Mesodermal cell (in vitro differentiated cells): ENCODE results near the gene STRAP.

Experiments used
- H3K27ac ChIP-seq: 2 replicates; pipeline ENCODE4 v1.7.0; 2013; ENCODE audit warnings: mild to moderate bottlenecking, low read depth, low read length, moderate library complexity; ENCODE audit not compliant: severe bottlenecking
- H3K36me3 ChIP-seq: 2 replicates; pipeline ENCODE4 v1.7.1; 2013; ENCODE audit warnings: mild to moderate bottlenecking, low read length, moderate library complexity; ENCODE audit not compliant: control insufficient read depth, insufficient read depth
- H3K4me1 ChIP-seq: one replicate; pipeline ENCODE4 v1.7.1; 2013; ENCODE audit warnings: mild to moderate bottlenecking, low read length; ENCODE audit not compliant: insufficient read depth, control insufficient read depth, poor library complexity, severe bottlenecking
- H3K4me3 ChIP-seq: 2 replicates; pipeline ENCODE4 v1.7.0; 2013; ENCODE audit warnings: low read length, control low read depth, mild to moderate bottlenecking; ENCODE audit not compliant: insufficient read depth, poor library complexity, severe bottlenecking; ENCODE audit errors: extremely low read depth
- H3K9me3 ChIP-seq: 2 replicates; pipeline ENCODE4 v1.7.1; 2013; ENCODE audit warnings: mild to moderate bottlenecking, low read length, moderate library complexity; ENCODE audit not compliant: control insufficient read depth
- WGBS, 2 experiments: methylation state at CpG; one replicate each; pipeline ENCODE4 v1.1.5; 2013; ENCODE audit warnings: missing lambda C conversion rate in 2 of 2; ENCODE audit not compliant: insufficient coverage in 2 of 2; 5-methylcytosine and 5-hydroxymethylcytosine counted together

Gene STRAP

GRCh38 chr12:15852383-15852782, 29.8 kb upstream of the STRAP start:
- Histone ChIP-seq H3K36me3 (no peaks in the 10 kb centered on the region), H3K4me3 (no peak overlapping the region), H3K4me1 (peaks cover 8% of the 10 kb centered on the region), H3K27ac (no peak overlapping the region), H3K9me3 (no peaks in the 10 kb centered on the region)
- 94 to 100% methylated on average over 2 to 3 of the region's 5 CpGs for WGBS, 2 experiments

GRCh38 chr12:15853877-15854276, 28.3 kb upstream of the STRAP start:
- H3K9me3 ChIP-seq, result no peaks in the 10 kb centered on the region
- H3K4me3 ChIP-seq, result no peak overlapping the region
- no peak overlapping the region for H3K27ac ChIP-seq
- H3K36me3 ChIP-seq, result no peaks in the 10 kb centered on the region
- peaks cover 8% of the 10 kb centered on the region for H3K4me1 ChIP-seq
- 94 to 96% methylated on average over 3 to 4 of the region's 4 CpGs for WGBS, 2 experiments

- no CpG with 5 or more reads among the region's 1 CpG for WGBS, 2 experiments
- H3K4me3 ChIP-seq, result no peak overlapping the region
- no peaks in the 10 kb centered on the region for H3K36me3 ChIP-seq
- H3K27ac ChIP-seq, result no peak overlapping the region
- H3K4me1 ChIP-seq, result peaks cover 8% of the 10 kb centered on the region
- H3K9me3 ChIP-seq, result no peaks in the 10 kb centered on the region
Observed at GRCh38 chr12:15854916-15855315, 27.3 kb upstream of the STRAP start.

GRCh38 chr12:15855646-15856045, 26.5 kb upstream of the STRAP start:
- Histone ChIP-seq H3K4me3 (no peak overlapping the region), H3K9me3 (no peaks in the 10 kb centered on the region), H3K4me1 (peaks cover 8% of the 10 kb centered on the region), H3K27ac (no peak overlapping the region), H3K36me3 (no peaks in the 10 kb centered on the region)
- no CpG with 5 or more reads among the region's 1 CpG for WGBS, 2 experiments

- no peaks in the 10 kb centered on the region for H3K9me3 ChIP-seq
- WGBS, 2 experiments, result 43 to 68% methylated on average over 4 to 5 of the region's 8 CpGs
- H3K27ac ChIP-seq, result no peak overlapping the region
- H3K36me3 ChIP-seq, result no peaks in the 10 kb centered on the region
- no peak overlapping the region for H3K4me3 ChIP-seq
- H3K4me1 ChIP-seq, result peaks cover 8% of the 10 kb centered on the region
Observed at GRCh38 chr12:15856097-15856982, 25.8 kb upstream of the STRAP start.

GRCh38 chr12:15858353-15858752, 23.8 kb upstream of the STRAP start:
- no peak overlapping the region for H3K27ac ChIP-seq
- no peak overlapping the region for H3K4me3 ChIP-seq
- no peaks in the 10 kb centered on the region for H3K9me3 ChIP-seq
- 71 to 100% methylated on average over 1 of the region's 2 CpGs for WGBS, 2 experiments
- no peaks in the 10 kb centered on the region for H3K36me3 ChIP-seq
- H3K4me1 ChIP-seq, result peaks cover 8% of the 10 kb centered on the region

GRCh38 chr12:15859116-15859515, 23.1 kb upstream of the STRAP start:
- H3K4me3 ChIP-seq, result no peak overlapping the region
- peaks cover 8% of the 10 kb centered on the region for H3K4me1 ChIP-seq
- 87 to 100% methylated on average over 1 to 3 of the region's 4 CpGs for WGBS, 2 experiments
- no peak overlapping the region for H3K27ac ChIP-seq
- H3K36me3 ChIP-seq, result no peaks in the 10 kb centered on the region
- H3K9me3 ChIP-seq, result no peaks in the 10 kb centered on the region

GRCh38 chr12:15861404-15861803, 20.8 kb upstream of the STRAP start:
- no peaks in the 10 kb centered on the region for H3K9me3 ChIP-seq
- no peak overlapping the region for H3K27ac ChIP-seq
- no peaks in the 10 kb centered on the region for H3K4me1 ChIP-seq
- H3K36me3 ChIP-seq, result no peaks in the 10 kb centered on the region
- H3K4me3 ChIP-seq, result no peak overlapping the region
- WGBS, 2 experiments, result 86 to 89% methylated on average over 1 of the region's 1 CpG

GRCh38 chr12:15862840-15863239, 19.3 kb upstream of the STRAP start:
- H3K9me3 ChIP-seq, result no peaks in the 10 kb centered on the region
- no peaks in the 10 kb centered on the region for H3K4me1 ChIP-seq
- WGBS, 2 experiments, result 100% methylated on average over 1 of the region's 1 CpG
- no peak overlapping the region for H3K27ac ChIP-seq
- no peak overlapping the region for H3K4me3 ChIP-seq
- H3K36me3 ChIP-seq, result no peaks in the 10 kb centered on the region

GRCh38 chr12:15863372-15863771, 18.8 kb upstream of the STRAP start:
- Histone ChIP-seq H3K36me3 (no peaks in the 10 kb centered on the region), H3K9me3 (no peaks in the 10 kb centered on the region), H3K27ac (no peak overlapping the region), H3K4me3 (no peak overlapping the region), H3K4me1 (no peaks in the 10 kb centered on the region)
- 60 to 74% methylated on average over 8 to 9 of the region's 9 CpGs for WGBS, 2 experiments

GRCh38 chr12:15863984-15864383, 18.2 kb upstream of the STRAP start:
- WGBS, 2 experiments, result 90 to 93% methylated on average over 4 of the region's 6 CpGs
- Histone ChIP-seq H3K36me3 (no peaks in the 10 kb centered on the region), H3K4me1 (no peaks in the 10 kb centered on the region), H3K9me3 (no peaks in the 10 kb centered on the region), H3K4me3 (no peak overlapping the region), H3K27ac (no peak overlapping the region)
